HG03095 (cell line): Measurements from ENCODE around the gene SEMA3C.

Source experiments
- ATAC-seq: cut with Tn5 transposase; IDR thresholded peaks from one replicate; pipeline ENCODE4 v1.9.1; 2021; ENCODE audit warnings: moderate library complexity; ENCODE audit not compliant: unreplicated experiment

SEMA3C gene

GRCh38 chr7:80829527-80829926 is 89.3 kb downstream of the SEMA3C start:
- no peak for ATAC-seq

- ATAC-seq: no peak
Measured at GRCh38 chr7:80827239-80827633, 91.6 kb downstream of the SEMA3C start.

DNA sequence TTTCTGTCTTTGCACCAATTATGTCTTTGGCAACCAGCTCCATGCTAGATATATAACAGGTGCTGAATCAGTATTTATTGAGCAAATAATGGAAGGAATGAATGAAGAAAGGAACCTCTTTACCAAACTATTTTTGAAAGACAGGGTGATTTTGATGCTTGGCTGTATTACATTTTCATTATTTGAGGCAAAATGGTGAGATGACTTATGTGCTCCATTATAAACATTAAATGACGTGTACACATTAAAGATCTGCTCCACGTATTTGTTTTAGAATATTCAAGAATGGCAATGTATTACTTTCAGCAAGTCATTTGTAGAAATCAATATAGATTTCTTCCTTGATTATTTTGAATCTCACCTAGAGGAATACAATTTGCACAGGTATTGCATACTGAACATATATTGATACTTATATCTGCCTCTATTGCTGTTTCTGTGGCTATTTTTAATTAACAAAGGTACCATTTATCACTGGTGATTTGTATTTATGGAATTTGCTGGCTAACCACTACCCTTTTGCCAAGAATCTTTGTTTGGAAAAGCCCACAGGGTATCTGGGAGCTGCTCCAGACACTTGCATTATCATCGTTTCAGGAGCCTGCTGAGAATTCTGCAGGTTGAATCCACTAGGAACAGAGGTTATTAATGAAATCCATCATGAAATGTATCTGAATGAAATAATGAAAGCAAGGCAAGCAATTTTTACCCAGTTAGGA is 92.2 kb downstream of the SEMA3C start:
- no peak for ATAC-seq

GRCh38 chr7:80825499-80825898 is 93.4 kb downstream of the SEMA3C start:
- ATAC-seq: no peak

GRCh38 chr7:80824253-80824652 is 94.6 kb downstream of the SEMA3C start:
- ATAC-seq: no peak

- no peak for ATAC-seq
Measured at GRCh38 chr7:80823057-80823456, 95.8 kb downstream of the SEMA3C start.

GRCh38 chr7:80821771-80822319 is 97.0 kb downstream of the SEMA3C start:
- ATAC-seq: no peak

GRCh38 chr7:80819503-80819902 is 99.3 kb downstream of the SEMA3C start:
- ATAC-seq: no peak

DNA sequence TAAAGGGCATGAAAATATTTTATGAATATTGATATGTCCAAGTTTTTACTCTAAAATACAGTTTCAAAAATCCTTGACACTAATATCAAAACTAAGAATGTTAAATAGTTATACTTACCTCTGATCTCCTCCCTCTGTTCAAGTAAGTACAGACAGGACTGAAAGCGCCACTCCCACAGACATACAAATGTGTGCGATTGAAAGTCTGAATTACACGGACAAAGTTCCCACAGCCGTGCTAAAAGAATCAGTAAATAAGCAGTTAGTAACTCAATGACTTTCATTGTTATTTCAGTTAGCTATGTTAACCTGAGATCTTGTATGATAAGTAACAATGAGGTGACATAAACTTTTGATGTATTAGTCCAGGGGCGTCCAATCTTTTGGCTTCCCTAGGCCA is 100.7 kb downstream of the SEMA3C start:
- ATAC-seq: no peak

- no peak for ATAC-seq
Measured at GRCh38 chr7:80816806-80817205, 102.0 kb downstream of the SEMA3C start.

DNA sequence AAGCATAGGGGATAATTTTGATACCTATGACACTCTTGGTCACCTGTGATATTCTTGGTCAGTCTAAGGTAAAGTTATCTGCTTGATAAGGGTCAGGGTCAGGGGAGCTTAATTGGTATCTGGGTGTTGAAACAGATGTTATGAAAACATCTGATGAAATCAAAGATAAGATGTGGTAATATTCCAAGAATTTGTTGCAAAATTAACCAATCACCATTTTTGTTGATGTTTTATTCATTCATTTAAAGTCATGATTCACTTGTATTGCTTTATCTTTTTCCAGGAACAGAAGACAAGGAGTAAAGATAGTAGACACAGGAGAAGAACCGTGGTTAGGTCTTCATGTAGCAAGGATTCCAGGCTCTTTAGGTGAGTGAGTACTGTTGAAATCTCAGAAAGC is 103.1 kb downstream of the SEMA3C start:
- ATAC-seq: no peak

GRCh38 chr7:80809545-80809944 is 109.3 kb downstream of the SEMA3C start:
- no peak for ATAC-seq

- no peak for ATAC-seq
Measured at GRCh38 chr7:80807166-80807900, 111.5 kb downstream of the SEMA3C start.

GRCh38 chr7:80806663-80807062 is 112.2 kb downstream of the SEMA3C start:
- no peak for ATAC-seq

DNA sequence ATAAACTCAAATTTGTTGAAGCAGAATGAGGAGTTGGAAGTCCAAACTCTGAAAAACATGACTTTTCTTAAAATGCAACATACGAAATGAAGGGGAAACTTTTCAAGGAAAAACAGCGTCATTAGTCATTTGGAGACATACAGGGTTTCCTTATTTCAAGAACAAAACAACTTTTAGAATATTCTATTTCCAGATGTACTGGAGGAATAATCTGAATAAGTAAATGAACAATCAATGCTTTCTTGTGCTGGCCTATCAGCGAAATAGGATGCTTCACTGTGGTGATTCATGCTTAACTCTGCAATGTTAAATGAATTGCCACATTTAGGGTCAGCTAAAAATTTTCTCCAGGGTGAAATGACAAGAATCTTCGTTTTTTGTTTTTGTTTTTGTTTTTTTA is 114.3 kb downstream of the SEMA3C start:
- ATAC-seq: no peak

DNA sequence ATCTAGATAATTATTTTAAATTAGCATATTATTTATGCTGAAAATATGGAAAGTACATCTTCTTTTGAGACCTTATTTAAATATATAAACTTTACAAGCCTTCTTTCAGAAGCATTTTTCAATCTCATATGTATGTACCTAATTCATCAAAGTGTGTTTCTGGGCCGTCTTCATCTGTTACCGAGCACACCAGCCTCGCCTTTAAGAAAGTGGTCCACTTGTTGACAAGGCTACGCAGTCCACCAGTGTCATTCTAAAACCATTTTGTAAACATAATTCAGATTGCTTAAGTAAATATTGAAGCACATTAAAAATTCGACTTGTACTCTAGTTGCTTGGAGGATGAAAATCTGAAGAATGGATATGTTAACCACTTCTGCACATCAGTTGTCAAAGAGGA is 116.3 kb downstream of the SEMA3C start:
- no peak for ATAC-seq

DNA sequence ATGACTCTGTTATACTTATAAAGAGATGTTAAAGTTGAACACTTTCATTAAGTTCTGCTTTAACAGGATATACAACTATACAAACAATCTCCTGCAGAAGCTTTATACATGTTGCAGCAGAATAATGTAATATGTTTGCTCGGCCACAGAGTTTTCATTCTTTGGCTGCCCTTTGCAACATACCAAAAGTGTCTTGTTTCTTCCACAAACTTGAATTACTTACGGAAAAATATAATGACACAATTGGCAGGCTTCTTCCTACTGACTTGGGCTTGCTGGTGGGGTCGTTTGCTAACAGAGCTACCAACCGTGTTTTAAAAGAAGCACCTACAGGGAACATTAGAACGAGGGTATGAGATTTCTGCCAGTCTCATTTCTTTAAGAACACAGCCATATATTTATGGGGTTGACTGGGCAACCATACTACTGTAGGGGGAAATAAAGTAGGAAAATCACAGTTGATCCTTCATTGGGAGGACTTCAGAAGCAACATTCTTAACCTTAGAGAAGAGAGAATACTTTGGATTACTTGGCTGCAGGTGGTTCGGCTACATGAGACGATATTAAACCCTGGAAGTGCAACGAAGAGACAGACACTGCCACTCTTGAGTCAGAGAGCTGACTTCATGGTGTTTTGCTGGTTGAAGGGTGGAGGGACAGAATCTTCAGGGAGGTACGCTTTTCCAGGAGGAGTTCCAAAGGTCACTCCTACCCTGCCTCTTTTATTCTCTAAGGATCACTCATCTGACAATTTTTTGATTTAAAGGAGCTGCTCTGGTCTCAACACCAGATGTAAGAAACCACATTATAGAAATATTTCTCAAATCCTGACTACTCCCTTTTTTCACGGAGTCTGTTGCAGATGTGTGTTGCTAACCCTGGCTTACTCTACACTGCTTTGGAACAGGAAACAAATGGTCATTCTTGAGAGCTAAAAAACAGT is 123.9 kb downstream of the SEMA3C start:
- ATAC-seq: no peak

DNA sequence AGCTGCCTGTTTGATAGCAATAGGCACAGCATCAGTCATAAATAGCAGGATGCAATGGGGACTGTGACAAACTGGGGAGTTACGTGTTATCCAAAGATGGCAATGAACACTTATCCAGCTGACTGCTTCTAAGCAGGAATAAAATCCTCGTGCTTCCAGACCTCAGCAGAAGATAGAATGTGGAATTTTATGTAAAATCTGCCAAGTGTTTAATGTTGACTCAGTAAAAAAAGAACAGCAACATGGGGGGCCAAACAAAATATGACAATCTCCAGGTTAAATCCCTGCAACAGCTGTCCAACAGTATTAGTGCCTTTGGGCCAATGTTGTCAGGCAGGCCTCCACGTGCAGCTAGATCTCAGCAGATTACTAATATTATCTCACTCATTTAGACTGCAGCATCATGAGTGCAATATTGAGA is 127.3 kb downstream of the SEMA3C start:
- ATAC-seq: no peak

DNA sequence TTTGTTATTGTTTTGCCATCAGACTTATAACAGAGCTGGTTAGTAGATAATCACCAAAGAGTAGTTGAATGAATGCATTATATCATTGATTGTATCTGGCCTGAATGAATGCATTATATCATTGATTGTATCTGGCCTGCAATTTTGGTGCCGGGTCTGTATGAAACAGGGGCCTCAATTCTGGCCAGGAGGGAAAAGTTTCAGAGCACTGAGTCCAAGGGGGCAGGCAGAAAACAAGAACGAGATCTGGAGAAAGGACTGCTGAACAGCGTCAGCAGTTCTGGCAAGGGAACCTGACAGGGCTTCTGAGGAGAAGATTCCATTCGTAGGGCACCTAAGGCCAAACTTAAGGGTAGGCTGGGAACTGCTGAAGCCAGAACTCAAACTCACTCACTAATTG is 128.0 kb downstream of the SEMA3C start:
- ATAC-seq: no peak

- ATAC-seq: no peak
Measured at GRCh38 chr7:80787721-80788120, 131.1 kb downstream of the SEMA3C start.

DNA sequence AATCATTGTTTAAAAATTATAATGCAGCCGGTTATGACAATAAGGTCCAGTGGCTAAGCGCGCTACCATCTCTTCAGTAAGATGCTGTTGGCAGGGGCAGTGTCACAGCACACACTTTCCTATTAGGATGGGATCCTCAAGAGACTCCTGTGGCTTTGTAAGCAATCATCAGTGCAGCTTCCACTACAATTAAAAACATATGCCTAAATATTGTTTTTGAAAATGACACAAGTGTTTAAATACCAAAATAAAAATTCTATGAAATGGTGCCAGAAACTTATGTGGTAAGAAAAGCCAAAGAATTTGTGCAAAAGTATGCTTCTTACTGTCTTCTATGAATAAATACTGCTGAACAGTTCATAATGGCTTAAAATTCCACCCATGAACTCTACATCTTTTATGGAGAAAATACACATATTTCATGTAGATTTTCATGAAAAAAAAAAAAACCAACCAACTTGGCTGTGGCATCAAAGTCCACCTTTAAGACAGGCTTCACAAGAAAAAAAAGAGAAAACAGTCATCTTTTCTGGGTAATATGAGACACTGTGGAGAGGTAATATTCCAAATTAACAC is 132.8 kb downstream of the SEMA3C start:
- no peak for ATAC-seq
